ENCODE results near the gene MAD1L1.

GRCh38 chr7:2012981-2013380 lies 219.8 kb downstream of the MAD1L1 start:
- TF ChIP-seq MAX (IDR thresholded peaks at IDR 0.05) (no peak), CTCF (IDR thresholded peaks at IDR 0.05; ENCODE audit: control extremely low read depth in 1 of 3, insufficient read depth in 1 of 3, low read depth in 1 of 3, low read length in 3 of 3) (no peak), POLR2A (IDR thresholded peaks at IDR 0.05; ENCODE audit: control extremely low read depth in 1 of 2, low read depth in 2 of 2, low read length in 2 of 2) (no peak), CREB1 (IDR thresholded peaks at IDR 0.05) (no peak), EZH2 (IDR thresholded peaks at IDR 0.05; ENCODE audit: low read depth, low read length, severe bottlenecking) (no peak)
